AG09319 (cell line): ENCODE data around the gene ZFPM1.

ENCODE experiments used
- DNase-seq: peaks from one replicate; pipeline ENCODE4 v3.0.0-alpha.2; 2010; ENCODE audit warnings: low read depth; ENCODE audit errors: extremely low read depth
- TF ChIP-seq, protein P1 (sequence below): IDR thresholded peaks from 2 replicates; pipeline ENCODE4 v1.5.1; 2011; ENCODE audit warnings: low read depth, mild to moderate bottlenecking, inconsistent platforms, low read length, moderate library complexity

The ZFPM1 gene

DNA sequence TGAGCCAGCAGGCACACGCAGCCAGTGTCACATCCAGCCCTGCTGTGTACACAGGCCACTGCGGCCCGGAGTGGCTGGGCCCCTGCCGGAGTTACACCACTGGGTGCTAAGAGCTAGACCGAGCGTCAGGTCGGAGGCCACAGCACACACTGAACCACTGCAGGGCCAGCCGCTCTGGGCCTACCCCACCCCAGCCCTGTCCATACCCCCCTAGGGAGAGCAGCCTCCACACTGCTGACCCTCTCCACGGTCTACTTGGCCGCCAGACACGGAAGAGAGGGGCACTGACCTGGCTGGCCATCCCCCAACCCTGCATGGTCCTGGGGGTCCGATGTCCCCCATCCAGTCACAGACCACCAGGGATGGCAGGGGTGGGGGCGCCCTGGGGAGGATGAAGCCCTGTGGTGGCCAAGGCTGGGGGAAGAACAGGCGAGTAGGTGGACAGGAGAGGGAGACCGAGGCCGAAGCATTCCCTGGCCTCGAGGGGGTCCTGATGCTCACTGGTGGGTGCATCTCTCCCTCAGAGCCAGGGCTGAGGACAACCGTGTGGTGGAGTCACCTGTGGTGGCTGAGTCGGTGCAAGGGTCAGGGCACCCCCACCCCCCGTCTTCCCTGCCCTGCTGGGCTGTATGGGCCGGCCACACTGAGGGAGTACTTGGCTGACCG is 82.2 kb downstream of the ZFPM1 start:
- no peak for DNase-seq
- TF ChIP-seq, protein P1, sequence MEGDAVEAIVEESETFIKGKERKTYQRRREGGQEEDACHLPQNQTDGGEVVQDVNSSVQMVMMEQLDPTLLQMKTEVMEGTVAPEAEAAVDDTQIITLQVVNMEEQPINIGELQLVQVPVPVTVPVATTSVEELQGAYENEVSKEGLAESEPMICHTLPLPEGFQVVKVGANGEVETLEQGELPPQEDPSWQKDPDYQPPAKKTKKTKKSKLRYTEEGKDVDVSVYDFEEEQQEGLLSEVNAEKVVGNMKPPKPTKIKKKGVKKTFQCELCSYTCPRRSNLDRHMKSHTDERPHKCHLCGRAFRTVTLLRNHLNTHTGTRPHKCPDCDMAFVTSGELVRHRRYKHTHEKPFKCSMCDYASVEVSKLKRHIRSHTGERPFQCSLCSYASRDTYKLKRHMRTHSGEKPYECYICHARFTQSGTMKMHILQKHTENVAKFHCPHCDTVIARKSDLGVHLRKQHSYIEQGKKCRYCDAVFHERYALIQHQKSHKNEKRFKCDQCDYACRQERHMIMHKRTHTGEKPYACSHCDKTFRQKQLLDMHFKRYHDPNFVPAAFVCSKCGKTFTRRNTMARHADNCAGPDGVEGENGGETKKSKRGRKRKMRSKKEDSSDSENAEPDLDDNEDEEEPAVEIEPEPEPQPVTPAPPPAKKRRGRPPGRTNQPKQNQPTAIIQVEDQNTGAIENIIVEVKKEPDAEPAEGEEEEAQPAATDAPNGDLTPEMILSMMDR, result no peak

- TF ChIP-seq, protein P1, result no peak
- no peak for DNase-seq
Observed at GRCh38 chr16:88535857-88536222, 82.8 kb downstream of the ZFPM1 start.

- TF ChIP-seq, protein P1, result no peak
- no peak for DNase-seq
Observed at GRCh38 chr16:88536510-88536909, 83.4 kb downstream of the ZFPM1 start.

- no peak for DNase-seq
- TF ChIP-seq, protein P1, result no peak
Observed at GRCh38 chr16:88536971-88537751, 84.1 kb downstream of the ZFPM1 start.

DNA sequence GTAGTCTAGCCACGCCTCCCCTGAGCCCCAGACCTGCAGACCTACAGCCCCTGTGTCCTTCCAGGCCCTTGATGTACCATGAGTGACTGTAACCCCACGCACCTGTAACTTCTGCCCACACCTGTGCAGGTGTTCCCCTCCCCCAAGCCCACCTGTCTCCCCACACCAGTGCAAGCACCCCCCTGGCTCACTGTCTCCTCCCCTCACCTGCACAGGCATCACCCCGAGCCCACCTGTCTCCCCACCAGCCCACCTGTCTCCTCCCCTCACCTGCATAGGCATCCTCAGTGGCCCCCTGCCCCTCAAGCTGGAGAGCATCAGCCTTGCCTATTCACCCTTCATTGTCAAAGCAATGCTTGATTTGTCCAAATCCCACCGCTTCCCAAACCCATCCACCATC is 84.8 kb downstream of the ZFPM1 start:
- TF ChIP-seq, protein P1, result no peak
- DNase-seq, result no peak

DNA sequence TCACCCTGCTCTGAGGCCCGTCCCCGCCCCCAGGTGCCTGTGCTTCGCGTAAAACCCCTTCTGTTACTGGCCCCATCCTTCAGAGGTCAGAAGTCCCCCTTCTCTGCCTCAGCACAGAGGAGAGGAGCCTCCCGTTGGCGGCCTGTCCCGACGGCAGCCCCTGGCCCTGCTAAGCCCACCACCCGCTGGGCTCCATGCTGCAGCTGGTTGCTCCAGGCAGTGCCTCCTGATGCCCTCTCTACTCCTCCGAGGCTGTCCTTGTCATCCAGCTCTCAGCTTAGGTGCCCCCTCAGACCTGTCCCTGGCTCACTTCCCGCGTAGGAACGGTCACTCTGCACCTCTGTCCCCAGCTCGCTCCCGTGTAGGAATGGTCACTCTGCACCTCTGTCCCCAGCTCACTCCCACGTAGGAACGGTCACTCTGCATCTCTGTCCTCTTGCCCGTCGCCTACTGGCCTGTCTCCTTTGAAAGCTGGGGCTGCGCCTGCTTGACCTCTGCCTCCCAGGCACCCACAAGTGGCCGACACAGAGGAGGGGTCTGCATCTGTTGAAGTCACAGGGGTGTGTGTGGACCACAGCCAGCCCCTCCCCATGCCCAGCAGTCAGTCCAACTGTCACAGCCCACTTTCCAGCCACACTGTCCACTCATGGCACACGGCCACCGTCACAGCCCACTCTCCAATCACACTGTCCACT is 85.4 kb downstream of the ZFPM1 start:
- TF ChIP-seq, protein P1, result no peak
- DNase-seq, result no peak

DNA sequence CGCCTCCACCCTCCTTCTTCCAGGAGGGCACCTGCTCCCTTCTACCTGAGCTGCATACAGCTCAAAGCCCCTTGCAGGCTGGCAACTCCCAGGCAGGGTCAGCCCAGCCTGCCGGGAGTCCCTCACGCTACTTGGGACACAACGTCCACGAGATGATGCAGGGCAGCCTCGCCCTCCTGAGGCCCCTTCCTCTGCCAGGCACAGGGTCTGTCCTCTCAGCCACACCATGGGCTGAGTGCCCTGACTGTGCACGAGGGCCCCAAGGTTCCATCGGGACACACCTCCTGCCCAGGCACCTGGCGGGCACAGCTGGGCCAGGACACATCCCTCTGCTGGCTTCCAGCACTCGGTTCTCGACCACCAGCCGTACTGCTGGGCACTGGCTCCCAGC is 86.2 kb downstream of the ZFPM1 start:
- TF ChIP-seq, protein P1, result no peak
- no peak for DNase-seq
